Measurements from ENCODE around the gene USP31.

Gene USP31

GRCh38 chr16:23024044-23024443, 125.2 kb downstream of the USP31 start:
- no peak for DNase-seq (ENCODE audit: low read depth, low spot score)

DNA sequence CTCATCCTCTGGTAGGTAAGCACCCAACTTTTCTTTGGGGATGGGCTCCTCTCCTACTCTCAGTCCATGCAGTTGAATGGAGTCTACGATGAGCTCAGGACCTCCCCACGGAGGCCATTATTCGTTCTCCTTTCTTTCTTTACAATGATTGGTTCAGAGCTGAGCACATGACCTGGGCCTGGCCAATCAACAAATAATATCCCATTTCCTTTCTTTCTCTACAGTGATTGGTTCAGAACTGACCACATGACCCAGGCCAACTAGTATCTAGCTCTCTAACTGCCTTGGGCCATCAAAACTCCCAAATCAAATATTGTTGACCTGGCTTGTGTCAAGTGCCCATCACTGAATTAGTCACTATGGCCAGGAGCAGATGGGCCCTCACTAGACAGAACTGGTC, 129.2 kb downstream of the USP31 start:
- DNase-seq (ENCODE audit: low read depth, low spot score) = no peak

GRCh38 chr16:23016368-23016767, 132.9 kb downstream of the USP31 start:
- DNase-seq (ENCODE audit: low read depth, low spot score) = no peak

GRCh38 chr16:23015580-23015979, 133.7 kb downstream of the USP31 start:
- no peak for DNase-seq (ENCODE audit: low read depth, low spot score)

- no peak for DNase-seq (ENCODE audit: low read depth, low spot score)
These were observed 134.7 kb downstream of the USP31 start for GRCh38 chr16:23014592-23014991.
